ENCODE measurements around the gene UBN2. TPM values are rescaled to one million over a fixed set of nuclear protein-coding genes. Genes with fewer than 3 reads are reported as not detected.

UBN2 gene
- total and polyA plus RNA-seq, 2 of the 13 experiments (the other 11 are each of a cell fraction or from before 2014, with no cell fraction given), result 5.6 to 5.7 TPM

GRCh38 chr7:139341058-139341775 is 110.2 kb downstream of the UBN2 start, which contains the start of gene FMC1 (continued):
- TF ChIP-seq ZFP41 (CRISPR knock-in tag; IDR thresholded peaks at IDR 0.05; ENCODE audit: borderline replicate concordance) (peak; percentile 87; the same call in 1 of the 2 replicates), ATF4 (CRISPR knock-in tag; IDR thresholded peaks at IDR 0.05) (peak in 1 of 2 experiments; percentile 32; a peak in 1 of 4 replicates), ZBTB1 (CRISPR knock-in tag; IDR thresholded peaks at IDR 0.05; ENCODE audit: borderline replicate concordance) (no peak), ZBTB43 (CRISPR knock-in tag; conservative IDR thresholded peaks at IDR 0.05) (peak; percentile 52; the same call in 1 of the 2 replicates), ZNF24 (IDR thresholded peaks at IDR 0.05) (no peak), TSC22D2 (CRISPR knock-in tag; IDR thresholded peaks at IDR 0.05; ENCODE audit: borderline replicate concordance) (no peak), ZNF713 (CRISPR knock-in tag; IDR thresholded peaks at IDR 0.05) (no peak; the same call in 1 of the 2 replicates), ZNF362 (CRISPR knock-in tag; IDR thresholded peaks at IDR 0.05; ENCODE audit: borderline replicate concordance) (no peak), HOXD1 (CRISPR knock-in tag; IDR thresholded peaks at IDR 0.05) (peak; percentile 57; the same call in 1 of the 2 replicates), ZBTB4 (CRISPR knock-in tag; IDR thresholded peaks at IDR 0.05; ENCODE audit: borderline replicate concordance) (peak; percentile 87; the same call in 1 of the 2 replicates), ZNF549 (CRISPR knock-in tag; IDR thresholded peaks at IDR 0.05) (no peak), IKZF5 (CRISPR knock-in tag; IDR thresholded peaks at IDR 0.05) (peak; percentile 68), HNRNPH1 (optimal IDR thresholded peaks at IDR 0.05; ENCODE audit: low read depth, low read length) (no peak), ZNF121 (CRISPR knock-in tag; IDR thresholded peaks at IDR 0.05) (peak; percentile 8; the same call in 1 of the 2 replicates), PAXIP1 (CRISPR knock-in tag; conservative IDR thresholded peaks at IDR 0.05) (no peak; the same call in 1 of the 2 replicates), NCOA2 (CRISPR knock-in tag; IDR thresholded peaks at IDR 0.05) (no peak), POLR2A (IDR thresholded peaks at IDR 0.05; ENCODE audit: insufficient read depth in 1 of 2, low read depth in 2 of 2, low read length in 2 of 2) (peak; percentile 66 to 70)
